HG03354 (cell line): Measurements from ENCODE around the gene CYFIP1.

Source experiments
- ATAC-seq: cut with Tn5 transposase; IDR thresholded peaks from one replicate; pipeline ENCODE4 v1.9.1; 2021; ENCODE audit warnings: mild to moderate bottlenecking; ENCODE audit not compliant: unreplicated experiment, poor library complexity, severe bottlenecking

Gene CYFIP1

GRCh38 chr15:22973286-22973685, 6.9 kb downstream of the CYFIP1 start:
- peak; percentile 54 for ATAC-seq

GRCh38 chr15:22969489-22969888, 10.7 kb downstream of the CYFIP1 start:
- no peak for ATAC-seq

GRCh38 chr15:22968366-22968765, 11.8 kb downstream of the CYFIP1 start:
- no peak for ATAC-seq

GRCh38 chr15:22967084-22967770, 12.9 kb downstream of the CYFIP1 start:
- no peak for ATAC-seq

- ATAC-seq, result no peak
These were observed 13.7 kb downstream of the CYFIP1 start for GRCh38 chr15:22966321-22967083.

- ATAC-seq, result no peak
These were observed 16.5 kb downstream of the CYFIP1 start for GRCh38 chr15:22963641-22964040.

- no peak for ATAC-seq
These were observed 17.6 kb downstream of the CYFIP1 start for GRCh38 chr15:22962611-22963010.

GRCh38 chr15:22961762-22962161, 18.4 kb downstream of the CYFIP1 start:
- no peak for ATAC-seq

GRCh38 chr15:22960556-22960955, 19.6 kb downstream of the CYFIP1 start:
- no peak for ATAC-seq

GRCh38 chr15:22960126-22960525, 20.0 kb downstream of the CYFIP1 start:
- ATAC-seq, result no peak

- ATAC-seq, result no peak
These were observed 20.7 kb downstream of the CYFIP1 start for GRCh38 chr15:22959321-22960101.

GRCh38 chr15:22958487-22959280, 21.5 kb downstream of the CYFIP1 start:
- ATAC-seq, result no peak

GRCh38 chr15:22956978-22957260, 23.2 kb downstream of the CYFIP1 start:
- ATAC-seq, result no peak

GRCh38 chr15:22956257-22956977, 23.8 kb downstream of the CYFIP1 start:
- no peak for ATAC-seq

- no peak for ATAC-seq
These were observed 24.5 kb downstream of the CYFIP1 start for GRCh38 chr15:22955544-22956119.

GRCh38 chr15:22954798-22955543, 25.2 kb downstream of the CYFIP1 start:
- ATAC-seq, result no peak

GRCh38 chr15:22954326-22954725, 25.8 kb downstream of the CYFIP1 start:
- no peak for ATAC-seq

- no peak for ATAC-seq
These were observed 27.2 kb downstream of the CYFIP1 start for GRCh38 chr15:22952796-22953579.
